ENCODE measurements around the gene TMEM59L. TPM values are rescaled to one million over a fixed set of nuclear protein-coding genes. Genes with fewer than 3 reads are reported as not detected.
A peak's percentile ranks its signal among the peaks of the same experiment; 100 is the strongest.

Gene TMEM59L
- total and polyA plus RNA-seq, 2 donors (not counting 1 experiment from before 2014, with no cell fraction given) = 0.14 to 0.33 TPM

DNA sequence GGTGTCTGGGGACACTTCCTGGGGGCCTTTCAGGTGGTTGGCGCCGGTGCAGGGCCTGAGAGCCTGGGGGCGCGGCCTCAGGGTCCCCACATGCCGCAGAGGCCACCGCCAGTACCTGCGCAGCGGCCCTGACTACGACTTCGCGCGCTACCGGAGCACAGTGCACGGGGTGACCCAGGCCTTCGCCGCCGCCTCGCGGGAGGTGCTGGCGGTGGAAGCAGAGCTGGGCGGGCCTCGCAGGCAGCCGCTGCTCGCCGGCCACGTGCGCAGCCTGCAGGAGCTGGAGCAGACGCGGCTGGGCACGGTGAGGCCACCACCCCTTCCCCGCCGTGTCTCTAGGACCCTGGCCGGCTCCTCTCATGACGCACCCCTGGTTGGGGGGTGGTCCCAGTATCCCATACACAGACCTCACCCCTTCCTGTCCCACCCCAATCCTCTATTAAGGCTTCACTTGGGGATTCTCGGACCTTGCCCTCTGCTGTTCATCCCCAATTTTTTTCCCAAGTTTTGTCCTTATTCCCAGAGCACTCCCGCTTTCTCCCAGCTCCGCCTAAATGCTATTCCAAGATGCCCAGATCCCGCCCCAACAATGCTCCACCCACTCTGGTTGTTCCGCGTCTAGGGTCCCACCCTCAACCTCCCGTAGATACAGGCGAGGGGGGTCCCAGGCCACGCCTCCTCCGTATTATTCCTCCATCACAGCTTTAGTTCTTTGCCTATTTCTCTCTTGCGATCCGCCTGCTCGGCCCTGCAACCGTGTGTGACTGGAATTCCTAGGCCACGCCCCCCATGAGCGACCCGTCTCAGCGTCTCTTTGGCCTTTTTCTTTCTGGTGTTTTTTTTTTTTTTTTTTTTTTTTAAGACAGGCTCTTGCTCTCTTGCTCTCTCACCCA, 23.0 kb upstream of the TMEM59L start:
- H3K79me2 ChIP-seq (ENCODE audit: control insufficient read depth, insufficient read depth, low read length) = no peaks in the 10 kb centered on the region
- TF ChIP-seq EZH2 (IDR thresholded peaks at IDR 0.05; ENCODE audit: low read length, missing control alignments) = no peak
- TF ChIP-seq, protein P1, sequence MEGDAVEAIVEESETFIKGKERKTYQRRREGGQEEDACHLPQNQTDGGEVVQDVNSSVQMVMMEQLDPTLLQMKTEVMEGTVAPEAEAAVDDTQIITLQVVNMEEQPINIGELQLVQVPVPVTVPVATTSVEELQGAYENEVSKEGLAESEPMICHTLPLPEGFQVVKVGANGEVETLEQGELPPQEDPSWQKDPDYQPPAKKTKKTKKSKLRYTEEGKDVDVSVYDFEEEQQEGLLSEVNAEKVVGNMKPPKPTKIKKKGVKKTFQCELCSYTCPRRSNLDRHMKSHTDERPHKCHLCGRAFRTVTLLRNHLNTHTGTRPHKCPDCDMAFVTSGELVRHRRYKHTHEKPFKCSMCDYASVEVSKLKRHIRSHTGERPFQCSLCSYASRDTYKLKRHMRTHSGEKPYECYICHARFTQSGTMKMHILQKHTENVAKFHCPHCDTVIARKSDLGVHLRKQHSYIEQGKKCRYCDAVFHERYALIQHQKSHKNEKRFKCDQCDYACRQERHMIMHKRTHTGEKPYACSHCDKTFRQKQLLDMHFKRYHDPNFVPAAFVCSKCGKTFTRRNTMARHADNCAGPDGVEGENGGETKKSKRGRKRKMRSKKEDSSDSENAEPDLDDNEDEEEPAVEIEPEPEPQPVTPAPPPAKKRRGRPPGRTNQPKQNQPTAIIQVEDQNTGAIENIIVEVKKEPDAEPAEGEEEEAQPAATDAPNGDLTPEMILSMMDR (conservative IDR thresholded peaks at IDR 0.05 in 1 of 2, IDR thresholded peaks at IDR 0.05 in 1 of 2; ENCODE audit: low read depth in 1 of 2, low read length in 2 of 2) = no peak
- H3K9me3 ChIP-seq (ENCODE audit: control insufficient read depth, insufficient read depth, low read depth, low read length) = no peaks in the 10 kb centered on the region
- H4K20me1 ChIP-seq (ENCODE audit: control insufficient read depth, extremely low read depth, insufficient read depth, low read length) = no peaks in the 10 kb centered on the region
- H2AFZ ChIP-seq (ENCODE audit: low read length) = peak overlapping the region; percentile 73
- peaks cover 5% of the 10 kb centered on the region for H3K4me1 ChIP-seq (ENCODE audit: control insufficient read depth, extremely low read depth, insufficient read depth, low read length)
- H3K36me3 ChIP-seq (ENCODE audit: control insufficient read depth, insufficient read depth, low read length) = peaks cover 3% of the 10 kb centered on the region
- peak overlapping the region; percentile 61 to 78 (median 74) for H3K4me3 ChIP-seq (replicated peaks in 1 of 4; ENCODE audit: control extremely low read depth in 1 of 4, insufficient read depth in 1 of 4, low read depth in 3 of 4, low read length in 4 of 4)
- H3K27me3 ChIP-seq (ENCODE audit: control insufficient read depth, insufficient read depth, low read length) = no peaks in the 10 kb centered on the region
- peak; percentile 48 to 68 for DNase-seq (ENCODE audit: low read depth in 2 of 2)
- peak overlapping the region; percentile 71 for H3K9ac ChIP-seq (ENCODE audit: insufficient read depth, low read length)
- peak overlapping the region; percentile 79 for H3K27ac ChIP-seq (ENCODE audit: insufficient read depth, low read length)
- peak overlapping the region; percentile 89 for H3K4me2 ChIP-seq (ENCODE audit: extremely low read depth, insufficient read depth, low read length)

DNA sequence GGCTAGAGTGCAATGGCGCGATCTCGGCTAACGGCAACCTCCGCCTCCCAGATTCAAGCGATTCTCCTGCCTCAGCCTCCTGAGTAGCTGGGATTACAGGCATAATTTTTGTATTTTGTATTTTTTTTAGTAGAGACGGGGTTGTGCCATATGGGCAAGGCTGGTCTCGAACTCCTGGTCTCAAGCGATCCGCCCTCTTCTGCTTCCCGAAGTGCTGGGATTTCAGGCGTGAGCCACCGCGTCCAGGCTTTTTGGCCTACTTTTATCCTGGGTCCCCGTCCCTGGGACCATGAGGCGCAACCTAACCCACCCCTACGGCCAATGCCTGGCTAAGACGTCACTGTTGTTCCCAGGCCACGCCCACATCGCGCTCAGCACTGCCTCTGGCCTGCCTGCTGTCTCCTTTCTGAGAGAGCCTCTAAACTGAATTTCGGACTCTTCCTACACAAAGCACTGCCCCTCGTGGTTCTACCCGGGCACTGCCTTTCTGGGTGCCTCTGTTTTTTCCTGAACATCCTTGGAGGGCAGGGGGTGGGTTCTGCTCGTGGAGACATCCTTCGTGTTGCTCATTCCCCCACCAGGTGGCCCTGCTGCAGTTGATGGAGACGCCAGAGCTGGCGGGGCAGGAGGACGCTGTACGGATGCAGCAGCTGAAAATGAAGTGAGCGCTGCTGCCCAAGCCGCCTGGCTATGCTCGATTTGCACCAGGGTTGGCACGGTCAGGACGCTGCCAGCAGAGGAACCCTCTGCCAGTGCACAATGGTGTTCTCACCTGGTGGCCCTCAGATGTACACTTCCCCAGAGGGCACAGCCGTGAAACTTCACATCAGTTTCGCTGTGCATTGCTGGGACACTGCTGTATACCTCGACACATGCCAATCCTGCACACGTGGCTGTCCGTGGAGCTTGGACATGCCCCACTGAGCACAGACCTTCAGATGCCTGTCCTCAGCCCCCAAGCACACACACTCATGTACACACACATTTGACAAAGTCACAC, 22.1 kb upstream of the TMEM59L start:
- H3K4me3 ChIP-seq (replicated peaks in 1 of 4; ENCODE audit: control extremely low read depth in 1 of 4, insufficient read depth in 1 of 4, low read depth in 3 of 4, low read length in 4 of 4) = no peak overlapping the region
- TF ChIP-seq, protein P1 (conservative IDR thresholded peaks at IDR 0.05 in 1 of 2, IDR thresholded peaks at IDR 0.05 in 1 of 2; ENCODE audit: low read depth in 1 of 2, low read length in 2 of 2) = peak in 1 of 2 donors; percentile 36
- TF ChIP-seq EZH2 (IDR thresholded peaks at IDR 0.05; ENCODE audit: low read length, missing control alignments) = no peak
- H3K9ac ChIP-seq (ENCODE audit: insufficient read depth, low read length) = no peak overlapping the region
- H2AFZ ChIP-seq (ENCODE audit: low read length) = no peak overlapping the region
- no peak overlapping the region for H3K27ac ChIP-seq (ENCODE audit: insufficient read depth, low read length)
- peaks cover 5% of the 10 kb centered on the region for H3K4me1 ChIP-seq (ENCODE audit: control insufficient read depth, extremely low read depth, insufficient read depth, low read length)
- H3K36me3 ChIP-seq (ENCODE audit: control insufficient read depth, insufficient read depth, low read length) = peaks cover 3% of the 10 kb centered on the region
- H4K20me1 ChIP-seq (ENCODE audit: control insufficient read depth, extremely low read depth, insufficient read depth, low read length) = no peaks in the 10 kb centered on the region
- no peaks in the 10 kb centered on the region for H3K27me3 ChIP-seq (ENCODE audit: control insufficient read depth, insufficient read depth, low read length)
- no peak overlapping the region for H3K4me2 ChIP-seq (ENCODE audit: extremely low read depth, insufficient read depth, low read length)
- no peaks in the 10 kb centered on the region for H3K9me3 ChIP-seq (ENCODE audit: control insufficient read depth, insufficient read depth, low read depth, low read length)
- no peaks in the 10 kb centered on the region for H3K79me2 ChIP-seq (ENCODE audit: control insufficient read depth, insufficient read depth, low read length)
- DNase-seq (ENCODE audit: low read depth in 2 of 2) = peak; percentile 47 to 82

All from fibroblast of lung (primary cell).